Skeletal muscle satellite cell (primary cell): ENCODE data around the gene BLOC1S3.
A peak's percentile ranks its signal among the peaks of the same experiment; 100 is the strongest.

ENCODE experiments used
- H3K27me3 ChIP-seq: 2 replicates; pipeline ENCODE4 v1.7.0; 2013; ENCODE audit warnings: low read length; ENCODE audit not compliant: control insufficient read depth, insufficient read depth
- H3K36me3 ChIP-seq: 2 replicates; pipeline ENCODE4 v1.7.0; 2013; ENCODE audit warnings: mild to moderate bottlenecking, control low read depth, low read length; ENCODE audit not compliant: insufficient read depth
- H3K4me1 ChIP-seq: 2 replicates; pipeline ENCODE4 v1.7.0; 2013; ENCODE audit warnings: low read length; ENCODE audit not compliant: control insufficient read depth, insufficient read depth
- H3K4me2 ChIP-seq: 2 replicates; pipeline ENCODE4 v1.7.0; 2013; ENCODE audit warnings: mild to moderate bottlenecking, low read length
- H3K4me3 ChIP-seq: 2 replicates; pipeline ENCODE4 v1.7.0; 2013; ENCODE audit warnings: low read length
- H3K9ac ChIP-seq: 2 replicates; pipeline ENCODE4 v1.7.0; 2013; ENCODE audit warnings: mild to moderate bottlenecking, low read depth, low read length, moderate library complexity
- H3K9me3 ChIP-seq: replicated peaks from 2 replicates; pipeline ENCODE4 v1.7.0; 2013; ENCODE audit warnings: mild to moderate bottlenecking, control low read depth, low read length

BLOC1S3 gene

DNA sequence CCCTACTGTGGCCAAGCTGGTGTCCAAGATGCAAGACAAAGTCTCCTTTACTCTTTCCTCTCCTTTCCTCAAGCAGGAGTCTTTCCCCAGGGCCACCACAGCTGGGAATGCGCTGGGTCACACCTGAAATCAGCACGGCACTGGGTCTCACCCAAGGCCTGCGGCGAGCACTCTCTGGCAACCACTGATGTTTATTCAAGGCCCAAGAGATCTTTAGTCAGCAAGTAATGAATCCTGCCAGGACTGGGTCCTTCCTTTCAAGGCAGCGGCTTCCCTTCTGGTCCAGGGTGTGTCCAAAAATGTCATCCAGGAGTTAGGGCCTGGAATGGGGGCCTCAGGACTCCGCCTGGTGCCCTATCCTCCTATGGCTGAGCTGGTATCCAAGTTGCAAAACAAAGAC, 24.1 kb downstream of the BLOC1S3 start:
- Histone ChIP-seq H3K27me3 (peaks cover 9% of the 10 kb centered on the region), H3K4me2 (no peak overlapping the region), H3K4me1 (no peaks in the 10 kb centered on the region), H3K9ac (no peak overlapping the region), H3K9me3 (no peaks in the 10 kb centered on the region), H3K36me3 (no peaks in the 10 kb centered on the region), H3K4me3 (no peak overlapping the region)

DNA sequence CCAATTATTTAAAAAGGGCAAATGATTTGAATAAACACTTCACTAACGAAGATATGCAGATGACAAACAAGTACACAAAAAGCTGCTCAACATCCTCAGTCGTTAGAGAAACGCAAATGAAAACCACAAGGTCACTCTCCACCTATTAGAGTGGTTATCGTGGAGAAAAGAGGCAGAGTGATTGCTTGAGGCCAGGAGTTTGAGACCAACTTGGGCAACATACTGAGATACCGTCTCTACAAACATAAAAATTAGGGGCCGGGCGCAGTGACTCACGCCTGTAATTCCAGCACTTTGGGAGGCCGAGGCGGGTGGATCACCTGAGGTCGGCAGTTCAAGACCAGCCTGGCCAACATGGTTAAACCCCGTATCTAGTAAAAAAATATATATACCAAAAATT, 27.2 kb downstream of the BLOC1S3 start:
- Histone ChIP-seq H3K4me2 (no peak overlapping the region), H3K9me3 (no peaks in the 10 kb centered on the region), H3K4me1 (no peaks in the 10 kb centered on the region), H3K27me3 (peaks cover 4% of the 10 kb centered on the region), H3K4me3 (no peak overlapping the region), H3K9ac (no peak overlapping the region), H3K36me3 (no peaks in the 10 kb centered on the region)

DNA sequence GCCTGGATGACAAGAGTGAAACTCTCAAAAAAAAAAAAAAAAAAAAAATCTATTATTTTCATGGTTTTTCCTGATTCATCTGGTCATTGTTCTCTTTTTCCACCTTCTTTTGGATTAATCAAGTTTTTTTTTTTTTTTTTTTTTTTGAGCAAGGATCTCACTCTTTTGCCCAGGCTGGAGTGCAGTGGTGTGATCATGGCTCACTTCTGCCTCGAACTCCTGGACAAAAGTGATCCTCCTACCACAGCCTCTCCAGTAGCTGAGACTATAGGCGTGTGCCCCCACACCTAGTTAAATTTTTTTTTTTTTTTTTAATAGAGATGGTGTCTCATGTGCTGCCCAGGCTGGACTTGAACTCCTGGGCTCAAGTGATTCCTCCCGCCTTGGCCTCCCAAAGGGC, 27.7 kb downstream of the BLOC1S3 start:
- Histone ChIP-seq H3K4me3 (no peak overlapping the region), H3K9ac (no peak overlapping the region), H3K4me1 (no peaks in the 10 kb centered on the region), H3K9me3 (no peaks in the 10 kb centered on the region), H3K36me3 (no peaks in the 10 kb centered on the region), H3K4me2 (no peak overlapping the region), H3K27me3 (peaks cover 5% of the 10 kb centered on the region)

DNA sequence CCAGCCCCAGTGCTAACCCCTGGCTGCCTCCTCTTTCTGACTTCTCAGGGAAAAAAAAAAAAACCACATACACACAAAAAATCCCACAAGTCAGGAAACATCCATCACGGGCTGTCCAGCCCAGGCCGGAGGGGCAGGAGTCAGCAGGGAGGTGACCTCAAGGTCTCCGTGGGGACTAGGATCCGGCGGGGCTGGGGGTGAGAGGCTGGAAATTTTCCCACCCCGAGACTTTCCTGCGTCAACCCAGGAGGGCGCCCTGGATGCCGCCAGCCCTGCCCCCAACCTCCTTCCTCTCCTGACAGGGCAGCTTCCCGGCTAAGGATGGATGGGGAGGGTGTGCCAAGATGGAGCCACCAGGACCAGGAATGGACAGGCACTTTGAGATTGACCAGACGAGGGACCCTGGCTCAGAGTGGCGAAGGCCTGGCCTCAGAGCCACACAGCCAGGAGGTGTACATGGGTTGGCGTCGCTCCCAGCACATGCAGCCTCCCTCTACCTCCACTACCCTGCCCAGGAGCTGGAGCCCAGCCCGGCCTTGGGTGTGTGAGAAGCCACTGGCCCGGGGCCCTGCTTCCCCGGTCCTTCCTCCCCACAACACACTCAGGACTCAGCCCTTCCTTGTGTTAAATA, 33.3 kb downstream of the BLOC1S3 start:
- H3K9me3 ChIP-seq = no peaks in the 10 kb centered on the region
- H3K4me1 ChIP-seq = no peaks in the 10 kb centered on the region
- H3K9ac ChIP-seq = no peak overlapping the region
- H3K4me3 ChIP-seq = no peak overlapping the region
- H3K4me2 ChIP-seq = no peak overlapping the region
- no peaks in the 10 kb centered on the region for H3K36me3 ChIP-seq
- H3K27me3 ChIP-seq = peaks cover 34% of the 10 kb centered on the region

DNA sequence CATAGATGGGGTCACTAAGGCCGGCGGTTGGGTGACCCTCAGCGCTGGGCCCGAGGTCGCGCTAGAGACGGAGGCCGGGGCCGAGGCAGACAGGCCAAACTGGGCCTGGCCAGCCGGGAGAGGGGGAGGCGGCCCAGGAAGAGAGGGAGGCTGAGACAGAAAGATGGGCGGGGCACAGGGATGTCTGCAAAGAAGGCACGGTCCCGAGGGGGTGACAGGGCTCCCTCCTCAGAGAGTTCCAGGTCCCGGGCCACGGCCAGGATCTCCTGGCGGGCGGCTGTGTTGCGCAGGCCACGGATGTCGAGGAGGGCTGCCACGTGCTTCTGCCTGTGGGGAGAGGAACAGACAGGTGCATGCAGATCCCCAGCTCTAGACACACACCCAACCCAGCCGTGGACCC, 34.4 kb downstream of the BLOC1S3 start:
- no peaks in the 10 kb centered on the region for H3K36me3 ChIP-seq
- H3K4me3 ChIP-seq = no peak overlapping the region
- no peak overlapping the region for H3K4me2 ChIP-seq
- H3K9me3 ChIP-seq = no peaks in the 10 kb centered on the region
- H3K9ac ChIP-seq = no peak overlapping the region
- H3K27me3 ChIP-seq = peaks cover 46% of the 10 kb centered on the region
- H3K4me1 ChIP-seq = peaks cover 3% of the 10 kb centered on the region

DNA sequence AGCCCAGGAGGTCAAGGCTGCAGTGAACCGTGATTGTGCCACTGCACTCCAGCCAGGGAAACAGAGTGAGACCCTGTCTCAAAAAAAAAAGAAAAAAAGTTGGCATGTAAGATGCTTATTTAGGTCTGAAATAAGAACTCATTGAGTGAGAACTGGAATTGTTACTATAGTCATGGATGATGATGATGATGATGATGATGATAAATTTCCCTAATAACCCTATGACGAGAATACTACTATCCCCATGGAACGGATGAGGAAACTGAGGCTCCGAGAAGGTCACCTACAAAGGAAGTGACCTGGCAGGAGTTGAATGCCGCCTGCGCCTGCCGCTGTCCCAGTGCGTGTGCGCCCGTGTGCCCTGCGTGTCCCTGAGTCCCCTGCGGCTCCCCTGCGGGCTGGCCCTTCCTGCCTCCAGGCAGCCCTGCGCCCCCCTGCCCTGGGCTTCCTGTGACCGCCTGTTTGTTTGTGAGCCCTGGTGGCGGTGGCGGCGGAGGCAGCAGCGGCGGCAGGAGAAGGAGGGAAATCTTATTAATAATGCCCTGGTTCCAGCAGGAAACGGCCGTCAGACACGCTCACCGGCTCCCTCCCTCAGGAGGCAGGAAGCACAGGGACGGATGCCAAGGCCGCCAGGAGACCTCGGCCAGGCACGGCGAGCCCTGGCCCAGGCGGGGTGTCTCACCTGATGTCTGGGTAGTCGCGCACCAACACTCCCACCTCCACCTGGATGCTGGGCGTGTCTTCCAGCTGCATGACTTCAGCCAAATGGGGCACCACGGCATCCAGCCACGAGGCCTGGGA, 37.0 kb downstream of the BLOC1S3 start:
- H3K36me3 ChIP-seq = no peaks in the 10 kb centered on the region
- no peak overlapping the region for H3K4me2 ChIP-seq
- H3K9me3 ChIP-seq = no peaks in the 10 kb centered on the region
- H3K9ac ChIP-seq = no peak overlapping the region
- peaks cover 64% of the 10 kb centered on the region for H3K27me3 ChIP-seq
- H3K4me3 ChIP-seq = no peak overlapping the region
- H3K4me1 ChIP-seq = peaks cover 3% of the 10 kb centered on the region

DNA sequence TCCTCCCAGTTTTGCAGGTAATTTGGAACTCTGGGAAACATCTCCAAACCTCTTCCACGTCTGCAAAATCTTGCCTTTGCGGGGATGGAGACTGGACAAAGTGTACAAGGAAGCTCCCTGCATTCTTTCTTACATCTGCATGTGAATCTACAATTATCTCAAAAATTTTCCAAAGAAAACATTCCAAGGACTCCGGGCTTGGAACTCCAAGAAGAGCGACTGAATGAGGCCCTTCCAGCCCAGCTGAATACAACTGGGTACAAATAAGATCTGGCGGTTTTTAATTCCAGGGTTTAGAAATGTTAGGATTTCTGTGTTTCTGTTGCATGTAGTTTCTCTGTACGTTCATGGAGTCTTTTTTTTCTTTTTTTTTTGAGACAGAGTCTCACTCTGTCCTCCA, 38.1 kb downstream of the BLOC1S3 start:
- Histone ChIP-seq H3K4me1 (peaks cover 3% of the 10 kb centered on the region), H3K4me2 (no peak overlapping the region), H3K27me3 (peaks cover 69% of the 10 kb centered on the region), H3K36me3 (no peaks in the 10 kb centered on the region), H3K9ac (no peak overlapping the region), H3K9me3 (no peaks in the 10 kb centered on the region), H3K4me3 (no peak overlapping the region)

DNA sequence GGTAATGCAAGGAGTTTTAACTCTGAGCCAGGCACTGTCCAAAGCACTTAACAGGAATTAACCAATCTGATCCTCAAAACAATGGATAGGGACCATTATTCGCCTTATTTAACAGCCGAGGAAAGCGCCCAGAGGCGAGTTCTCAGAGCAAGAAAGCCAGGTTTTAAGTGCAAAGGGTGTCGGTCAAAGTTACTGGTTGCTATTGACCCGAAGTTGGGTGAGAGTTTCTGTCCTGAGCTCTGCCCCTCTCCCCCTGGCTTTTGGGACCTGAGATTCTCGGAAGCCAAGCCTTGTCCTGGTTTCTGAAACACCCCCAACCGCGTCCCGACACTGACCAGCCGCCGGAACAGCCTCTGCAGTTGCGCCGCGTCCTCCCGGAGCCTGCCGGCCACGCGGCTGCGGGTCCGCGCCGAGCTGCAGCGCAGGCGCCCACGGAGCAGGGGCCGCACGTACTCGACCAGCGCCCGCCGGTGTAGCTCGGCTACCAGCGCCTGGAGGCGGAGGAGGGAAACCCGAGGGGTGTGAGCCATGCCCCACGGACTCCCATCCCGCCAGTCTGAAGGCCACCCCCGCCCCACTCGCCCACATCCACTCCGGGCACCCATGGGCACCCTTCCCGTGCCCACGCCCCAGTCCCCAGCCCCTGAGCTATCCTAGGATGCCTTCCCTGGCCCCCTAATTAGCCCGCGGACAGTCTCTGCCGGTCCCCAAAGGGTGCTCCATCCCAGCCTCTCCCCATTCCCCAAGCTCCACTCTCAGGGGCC, 38.8 kb downstream of the BLOC1S3 start:
- peaks cover 3% of the 10 kb centered on the region for H3K4me1 ChIP-seq
- no peaks in the 10 kb centered on the region for H3K9me3 ChIP-seq
- H3K4me2 ChIP-seq = peak overlapping the region; percentile 75
- peaks cover 72% of the 10 kb centered on the region for H3K27me3 ChIP-seq
- H3K4me3 ChIP-seq = peak overlapping the region; percentile 49
- H3K36me3 ChIP-seq = no peaks in the 10 kb centered on the region
- H3K9ac ChIP-seq = no peak overlapping the region

DNA sequence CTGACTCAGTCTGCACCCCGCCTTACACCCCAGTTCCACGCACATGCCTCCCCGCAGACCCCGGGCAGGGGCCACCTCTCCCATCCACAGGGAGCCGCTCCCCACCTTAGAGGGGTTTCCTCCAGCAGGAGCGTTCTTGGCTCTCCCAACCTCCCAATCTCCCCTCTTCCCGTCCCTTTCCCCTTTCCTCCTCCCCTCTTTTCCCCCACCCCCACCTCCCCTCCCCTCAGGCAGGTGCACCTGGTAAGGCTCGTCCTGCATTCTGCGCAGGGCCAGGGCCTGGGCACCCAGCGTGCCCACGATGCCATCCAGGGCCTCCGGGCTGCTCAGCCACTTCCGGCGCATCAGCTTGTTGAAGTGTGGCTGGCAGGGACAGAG, 39.4 kb downstream of the BLOC1S3 start:
- H3K9me3 ChIP-seq = no peaks in the 10 kb centered on the region
- no peak overlapping the region for H3K4me3 ChIP-seq
- no peak overlapping the region for H3K9ac ChIP-seq
- H3K27me3 ChIP-seq = peaks cover 78% of the 10 kb centered on the region
- H3K4me1 ChIP-seq = peaks cover 3% of the 10 kb centered on the region
- no peaks in the 10 kb centered on the region for H3K36me3 ChIP-seq
- H3K4me2 ChIP-seq = peak overlapping the region; percentile 75

DNA sequence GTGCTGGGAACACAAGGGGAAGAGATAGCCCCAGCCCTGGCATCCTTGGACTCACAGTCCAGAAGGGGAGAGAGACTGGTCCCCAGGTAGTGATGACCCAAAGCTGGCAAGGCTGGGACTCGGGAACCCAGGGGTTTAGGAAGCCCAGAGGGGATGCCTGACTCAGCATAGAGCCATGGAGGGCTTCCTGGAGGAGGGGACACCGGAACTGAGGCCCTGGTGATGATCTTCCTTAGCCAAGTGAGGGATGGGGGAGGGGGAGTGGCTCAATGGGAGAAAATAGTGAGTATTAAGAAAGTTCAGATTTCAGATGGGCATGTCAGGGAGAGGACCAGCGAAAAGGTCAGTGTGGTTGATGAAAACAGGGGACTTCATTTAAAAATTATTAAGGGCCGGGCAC, 39.8 kb downstream of the BLOC1S3 start:
- H3K4me1 ChIP-seq = peaks cover 3% of the 10 kb centered on the region
- no peak overlapping the region for H3K9ac ChIP-seq
- no peak overlapping the region for H3K4me2 ChIP-seq
- no peaks in the 10 kb centered on the region for H3K36me3 ChIP-seq
- peaks cover 75% of the 10 kb centered on the region for H3K27me3 ChIP-seq
- H3K9me3 ChIP-seq = no peaks in the 10 kb centered on the region
- H3K4me3 ChIP-seq = no peak overlapping the region

DNA sequence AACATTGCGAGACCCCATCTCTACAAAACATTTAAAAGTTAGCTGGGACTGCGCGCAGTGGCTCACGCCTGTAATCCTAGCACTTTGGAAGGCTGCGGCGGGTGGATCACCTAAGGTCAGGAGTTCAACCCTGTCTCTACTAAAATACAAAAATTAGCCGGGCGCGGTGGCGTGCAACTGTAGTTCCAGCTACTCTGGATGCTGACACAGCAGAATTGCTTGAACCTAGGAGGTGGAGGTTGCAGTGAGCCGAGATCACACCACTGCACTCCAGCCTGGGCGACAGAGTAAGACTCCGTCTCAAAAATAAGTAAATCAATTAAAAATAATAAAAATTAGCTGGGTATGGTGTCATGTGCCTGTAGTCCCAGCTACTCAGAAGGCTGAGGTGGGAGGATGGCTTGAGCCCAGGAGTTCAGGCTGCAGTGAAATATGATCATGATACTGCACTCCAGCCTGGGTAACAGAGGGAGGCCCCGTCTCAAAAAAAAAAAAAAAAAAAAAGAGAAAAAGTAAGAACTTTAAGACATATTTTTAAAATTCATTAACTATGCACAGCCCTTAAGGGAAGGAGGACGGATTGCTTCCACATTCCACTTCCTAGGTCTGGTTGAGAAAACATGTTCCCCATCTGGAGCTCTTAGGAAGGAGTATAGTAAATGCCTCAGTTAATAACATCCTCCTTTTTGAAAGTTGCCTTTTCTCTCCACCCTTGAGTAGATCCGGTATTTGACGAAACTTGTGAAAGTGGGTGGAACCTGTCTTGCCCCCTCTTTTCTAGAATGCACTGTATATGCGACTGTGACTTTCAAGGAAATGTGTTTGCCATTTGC, 40.5 kb downstream of the BLOC1S3 start:
- no peak overlapping the region for H3K4me3 ChIP-seq
- no peaks in the 10 kb centered on the region for H3K9me3 ChIP-seq
- peaks cover 72% of the 10 kb centered on the region for H3K27me3 ChIP-seq
- H3K36me3 ChIP-seq = no peaks in the 10 kb centered on the region
- H3K9ac ChIP-seq = no peak overlapping the region
- H3K4me1 ChIP-seq = peaks cover 3% of the 10 kb centered on the region
- H3K4me2 ChIP-seq = no peak overlapping the region
